AML-193 (cell line): Measurements from ENCODE around the gene SUPT3H.

Source experiments
- DNase-seq, 2 experiments: peaks; one replicate each; lab custom pipeline; 2025; lab: John Stamatoyannopoulos, UW

The SUPT3H gene

GRCh38 chr6:44789806-44790205 lies 587.9 kb downstream of the SUPT3H start:
- DNase-seq, result no peak

- no peak for DNase-seq
These were observed 588.7 kb downstream of the SUPT3H start for GRCh38 chr6:44789061-44789460.

GRCh38 chr6:44788387-44788981 lies 589.2 kb downstream of the SUPT3H start:
- no peak for DNase-seq

GRCh38 chr6:44787254-44787834 lies 590.4 kb downstream of the SUPT3H start:
- DNase-seq, result no peak

GRCh38 chr6:44785130-44785529 lies 592.6 kb downstream of the SUPT3H start:
- no peak for DNase-seq

- DNase-seq, result no peak
These were observed 593.5 kb downstream of the SUPT3H start for GRCh38 chr6:44784195-44784594.

- DNase-seq, result no peak
These were observed 594.8 kb downstream of the SUPT3H start for GRCh38 chr6:44782892-44783291.

- DNase-seq, result no peak
These were observed 595.7 kb downstream of the SUPT3H start for GRCh38 chr6:44781912-44782597.

- no peak for DNase-seq
These were observed 597.6 kb downstream of the SUPT3H start for GRCh38 chr6:44780161-44780560.

GRCh38 chr6:44779130-44779826 lies 598.5 kb downstream of the SUPT3H start:
- DNase-seq, result no peak
